Measurements from ENCODE around the gene DRD4.

The DRD4 gene

GRCh38 chr11:613369-613968 is 23.6 kb upstream of the DRD4 start:
- H3K9me3 ChIP-seq (ENCODE audit: control insufficient read depth, insufficient read depth, low read length) = no peaks in the 10 kb centered on the region
- no peak overlapping the region for H3K4me2 ChIP-seq (ENCODE audit: low read length)
- no peak for TF ChIP-seq CTCF (IDR thresholded peaks at IDR 0.05; ENCODE audit: low read depth, low read length, poor library complexity, severe bottlenecking)
- no peak for TF ChIP-seq EZH2phosphoT487 (IDR thresholded peaks at IDR 0.05; ENCODE audit: borderline replicate concordance, low read length)
- peaks cover 8% of the 10 kb centered on the region for H4K20me1 ChIP-seq (ENCODE audit: control insufficient read depth, insufficient read depth, low read depth, low read length)
- no peaks in the 10 kb centered on the region for H3K27me3 ChIP-seq (ENCODE audit: control insufficient read depth, low read length)
- no peaks in the 10 kb centered on the region for H3K9me2 ChIP-seq (replicated peaks; ENCODE audit: control insufficient read depth, low read length)
- no peak overlapping the region for H3K27ac ChIP-seq (ENCODE audit: low read depth, low read length)
- H3K4me3 ChIP-seq (ENCODE audit: low read length) = no peak overlapping the region
- peaks cover 54% of the 10 kb centered on the region for H3K36me3 ChIP-seq (ENCODE audit: control insufficient read depth, low read length)
- H3F3A ChIP-seq (ENCODE audit: control insufficient read depth, insufficient read depth) = peaks cover 10% of the 10 kb centered on the region; the same call in 1 of the 2 replicates
- peaks cover 31% of the 10 kb centered on the region for H3K4me1 ChIP-seq (ENCODE audit: control insufficient read depth, low read length)
- H3K79me2 ChIP-seq (ENCODE audit: control insufficient read depth, low read length) = peaks cover 6% of the 10 kb centered on the region

GRCh38 chr11:614021-614622 is 22.9 kb upstream of the DRD4 start:
- H3K36me3 ChIP-seq (ENCODE audit: control insufficient read depth, low read length) = peaks cover 48% of the 10 kb centered on the region
- H3K27me3 ChIP-seq (ENCODE audit: control insufficient read depth, low read length) = no peaks in the 10 kb centered on the region
- no peaks in the 10 kb centered on the region for H3K9me3 ChIP-seq (ENCODE audit: control insufficient read depth, insufficient read depth, low read length)
- H3K79me2 ChIP-seq (ENCODE audit: control insufficient read depth, low read length) = peaks cover 6% of the 10 kb centered on the region
- no peak overlapping the region for H3K4me2 ChIP-seq (ENCODE audit: low read length)
- TF ChIP-seq CTCF (IDR thresholded peaks at IDR 0.05; ENCODE audit: low read depth, low read length, poor library complexity, severe bottlenecking) = no peak
- no peak for TF ChIP-seq EZH2phosphoT487 (IDR thresholded peaks at IDR 0.05; ENCODE audit: borderline replicate concordance, low read length)
- no peak overlapping the region for H3K4me3 ChIP-seq (ENCODE audit: low read length)
- no peak overlapping the region for H3K27ac ChIP-seq (ENCODE audit: low read depth, low read length)
- no peaks in the 10 kb centered on the region for H3K9me2 ChIP-seq (replicated peaks; ENCODE audit: control insufficient read depth, low read length)
- H4K20me1 ChIP-seq (ENCODE audit: control insufficient read depth, insufficient read depth, low read depth, low read length) = peaks cover 8% of the 10 kb centered on the region
- peaks cover 31% of the 10 kb centered on the region for H3K4me1 ChIP-seq (ENCODE audit: control insufficient read depth, low read length)
- H3F3A ChIP-seq (ENCODE audit: control insufficient read depth, insufficient read depth) = peaks cover 10% of the 10 kb centered on the region; the same call in 1 of the 2 replicates

GRCh38 chr11:614623-615503 is 22.2 kb upstream of the DRD4 start:
- H3F3A ChIP-seq (ENCODE audit: control insufficient read depth, insufficient read depth) = peaks cover 10% of the 10 kb centered on the region; the same call in 1 of the 2 replicates
- no peaks in the 10 kb centered on the region for H3K9me3 ChIP-seq (ENCODE audit: control insufficient read depth, insufficient read depth, low read length)
- peaks cover 41% of the 10 kb centered on the region for H3K36me3 ChIP-seq (ENCODE audit: control insufficient read depth, low read length)
- H3K4me2 ChIP-seq (ENCODE audit: low read length) = peak overlapping the region; percentile 98
- peaks cover 6% of the 10 kb centered on the region for H3K79me2 ChIP-seq (ENCODE audit: control insufficient read depth, low read length)
- H3K9me2 ChIP-seq (replicated peaks; ENCODE audit: control insufficient read depth, low read length) = no peaks in the 10 kb centered on the region
- TF ChIP-seq CTCF (IDR thresholded peaks at IDR 0.05; ENCODE audit: low read depth, low read length, poor library complexity, severe bottlenecking) (no peak), EZH2phosphoT487 (IDR thresholded peaks at IDR 0.05; ENCODE audit: borderline replicate concordance, low read length) (no peak)
- peaks cover 31% of the 10 kb centered on the region for H3K4me1 ChIP-seq (ENCODE audit: control insufficient read depth, low read length)
- peak overlapping the region; percentile 84 for H3K4me3 ChIP-seq (ENCODE audit: low read length)
- H3K27me3 ChIP-seq (ENCODE audit: control insufficient read depth, low read length) = no peaks in the 10 kb centered on the region
- H4K20me1 ChIP-seq (ENCODE audit: control insufficient read depth, insufficient read depth, low read depth, low read length) = peaks cover 8% of the 10 kb centered on the region
- H3K27ac ChIP-seq (ENCODE audit: low read depth, low read length) = peak overlapping the region; percentile 73
